Renal pelvis (tissue), 4 donors: ENCODE measurements around the gene RNF151. TPM values are rescaled to one million over a fixed set of nuclear protein-coding genes. Genes with fewer than 3 reads are reported as not detected.
"Not testable (repeated sequence)": the region's sequence is repeated elsewhere in the genome, so short reads cannot be mapped to it uniquely, and the experiment has no call there.

ENCODE experiments used
- DNase-seq: peaks from one replicate; pipeline ENCODE4 v3.0.0-alpha.2; 2013
- polyA plus RNA-seq, 3 donors: library from polyadenylated mRNA; unstranded; fragments of 120-200 nt; gene quantifications; one replicate each; pipeline ENCODE4 v1.2.1, GENCODE V29; 2013; ENCODE audit not compliant: insufficient read length in 3 of 3

RNF151 gene
- polyA plus RNA-seq, 3 donors, result not detected

GRCh38 chr16:1938316-1938715 is 28.3 kb upstream of the RNF151 start:
- DNase-seq, result no peak

DNA sequence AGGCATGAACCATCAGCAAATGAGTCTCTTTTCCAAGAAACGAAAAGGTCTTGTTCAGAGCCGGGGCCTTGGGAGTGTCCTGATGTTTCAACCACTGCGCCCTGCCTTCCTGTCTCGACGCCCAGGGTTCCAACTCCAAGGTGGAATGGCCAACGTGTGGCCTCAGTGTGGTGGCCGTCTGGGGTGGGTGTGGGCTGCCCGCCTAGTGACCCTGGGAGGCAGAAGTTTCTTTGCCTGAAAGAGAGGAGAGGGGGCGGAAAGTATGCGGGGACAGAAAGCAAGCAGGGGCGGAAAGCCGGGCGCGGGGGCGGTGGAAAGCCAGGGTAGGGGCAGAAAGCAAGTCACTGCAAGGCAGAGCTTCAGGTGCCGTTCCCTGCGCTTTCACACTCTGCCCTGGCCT is 27.7 kb upstream of the RNF151 start:
- no peak for DNase-seq

DNA sequence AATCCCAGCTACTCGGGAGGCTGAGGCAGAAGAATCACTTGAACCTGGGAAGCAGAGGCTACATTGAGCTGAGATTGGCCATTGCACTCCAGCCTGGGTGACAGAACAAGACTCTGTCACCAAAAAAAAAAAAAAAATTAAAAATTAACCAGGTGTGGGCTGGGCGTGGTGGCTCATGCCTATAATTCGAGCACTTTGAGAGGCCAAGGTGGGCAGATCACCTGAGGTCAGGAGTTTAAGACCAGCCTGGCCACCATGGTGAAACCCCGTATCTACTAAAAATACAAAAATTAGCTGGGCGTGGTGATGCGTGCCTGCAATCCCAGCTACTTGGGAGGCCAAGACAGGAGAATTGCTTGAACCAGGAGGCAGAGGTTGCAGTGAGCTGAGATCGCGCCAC is 26.8 kb upstream of the RNF151 start:
- DNase-seq, result not testable (repeated sequence)

DNA sequence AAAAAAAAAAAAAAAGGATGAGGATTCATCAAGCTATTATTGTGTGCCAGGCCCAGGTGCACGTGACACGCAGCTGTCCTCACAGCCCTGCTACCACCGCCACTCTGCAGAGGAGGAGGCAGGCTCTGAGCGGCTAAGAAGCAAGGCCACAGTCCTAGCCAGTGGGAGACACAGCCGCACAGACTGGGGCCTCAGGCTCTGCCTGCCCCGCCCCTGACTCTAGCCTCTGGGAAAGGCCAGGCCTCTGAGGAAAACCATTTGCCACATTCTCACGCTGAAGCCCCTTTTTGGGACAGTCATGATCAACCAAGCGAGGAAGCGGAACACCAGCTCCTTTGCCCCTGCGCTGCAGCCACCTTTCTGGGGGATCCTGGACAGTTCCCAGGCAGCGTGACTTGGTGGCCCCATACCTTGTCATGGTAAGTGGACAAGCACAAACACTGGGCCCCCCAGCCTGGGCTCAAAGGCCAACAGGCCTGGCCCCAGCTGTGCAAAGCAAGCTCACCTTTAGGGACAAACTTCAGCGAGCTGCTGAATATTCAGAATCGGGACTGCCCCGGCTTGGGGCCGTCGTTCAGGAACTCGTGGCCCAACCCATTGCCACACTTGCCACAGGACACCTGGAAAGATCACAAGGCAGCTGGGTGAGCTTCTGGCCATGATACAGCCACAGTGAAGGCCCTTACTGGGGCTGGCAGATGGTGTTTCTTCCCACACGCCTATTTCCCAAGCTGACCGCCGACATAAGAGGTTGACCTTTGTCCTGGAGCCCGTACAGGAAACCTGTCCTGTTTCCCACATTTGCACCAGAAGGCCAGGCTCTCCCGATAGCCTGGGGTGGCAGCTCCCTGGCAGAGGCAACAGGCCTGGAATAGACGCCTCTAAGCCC is 26.1 kb upstream of the RNF151 start:
- no peak for DNase-seq

DNA sequence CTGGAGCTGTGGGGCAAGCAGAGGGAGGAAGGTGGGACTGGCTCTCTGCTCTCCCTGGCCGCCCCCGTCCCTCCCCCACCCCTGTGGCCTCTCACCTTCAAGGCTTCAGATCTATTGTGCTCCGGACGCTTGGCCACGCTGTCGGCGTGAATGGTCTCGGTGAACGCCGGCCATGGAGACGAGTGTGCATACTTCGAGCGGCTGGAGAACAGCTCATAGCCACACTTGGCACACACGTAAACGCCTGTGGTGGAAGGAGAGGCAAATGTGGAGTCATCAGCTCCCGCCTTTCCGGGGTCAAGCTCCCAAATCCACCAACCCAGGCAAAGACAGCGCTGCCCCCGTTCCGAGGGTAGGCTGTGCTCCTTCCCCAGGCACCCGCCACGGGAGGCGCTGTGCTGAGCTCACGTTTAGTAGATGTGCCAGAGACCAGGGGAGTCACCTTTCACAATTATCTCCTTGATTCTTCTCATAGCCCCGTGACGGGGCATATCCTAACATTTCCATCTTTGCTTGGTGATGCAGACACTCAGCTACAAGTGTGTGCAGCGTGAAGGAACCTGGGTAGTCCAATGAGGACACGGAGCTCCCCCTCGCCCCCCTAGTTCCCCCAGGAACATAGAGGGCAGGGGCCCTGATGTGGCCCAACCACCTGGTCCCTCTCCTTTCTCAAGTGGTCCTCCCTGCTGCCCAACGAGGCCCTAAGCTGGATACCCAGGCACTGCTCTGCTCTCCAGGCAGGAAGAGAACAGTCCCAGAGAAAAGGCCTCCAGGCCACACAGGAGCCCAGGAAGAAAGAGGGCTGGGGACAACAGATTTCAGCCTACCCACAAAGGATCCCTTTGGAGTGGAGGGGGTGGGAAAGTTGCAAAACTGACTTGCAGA is 25.3 kb upstream of the RNF151 start:
- DNase-seq, result no peak

DNA sequence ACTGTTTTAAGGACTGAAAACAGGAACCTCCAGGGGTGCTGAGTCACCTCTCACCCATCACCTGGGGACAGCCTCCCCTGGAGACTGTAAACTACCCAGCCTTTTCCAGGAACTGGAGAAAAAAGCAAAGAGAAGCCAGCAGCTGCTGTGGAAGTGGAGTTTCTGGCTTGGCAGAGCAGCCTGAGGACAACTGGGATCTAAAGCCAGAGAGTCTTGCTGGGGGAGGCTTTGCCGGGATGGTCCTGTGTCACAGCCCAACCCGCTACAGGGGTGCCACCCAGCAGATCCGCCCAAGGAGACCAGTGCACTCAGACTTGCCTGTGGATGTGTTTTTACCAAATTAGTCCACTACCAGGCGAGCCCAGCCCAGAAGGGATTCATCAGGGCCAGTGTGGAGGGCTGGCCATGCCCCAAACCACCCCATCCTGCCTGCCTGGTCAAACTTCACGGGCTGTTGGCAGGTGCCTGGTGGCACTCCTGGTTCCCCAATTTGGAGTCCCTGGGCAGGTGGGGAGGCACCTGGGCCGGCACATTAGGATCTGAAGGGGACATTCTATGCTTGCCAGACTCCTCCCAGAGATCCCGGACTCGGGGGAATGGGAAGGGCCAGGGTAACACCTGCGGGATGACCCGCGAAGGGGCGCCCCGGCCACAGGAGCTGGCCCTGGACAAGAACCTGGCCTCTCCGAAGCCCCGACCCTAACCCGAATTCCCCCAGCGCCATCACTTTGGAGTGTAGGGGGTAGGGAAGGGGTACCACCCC is 24.4 kb upstream of the RNF151 start:
- DNase-seq, result no peak

DNA sequence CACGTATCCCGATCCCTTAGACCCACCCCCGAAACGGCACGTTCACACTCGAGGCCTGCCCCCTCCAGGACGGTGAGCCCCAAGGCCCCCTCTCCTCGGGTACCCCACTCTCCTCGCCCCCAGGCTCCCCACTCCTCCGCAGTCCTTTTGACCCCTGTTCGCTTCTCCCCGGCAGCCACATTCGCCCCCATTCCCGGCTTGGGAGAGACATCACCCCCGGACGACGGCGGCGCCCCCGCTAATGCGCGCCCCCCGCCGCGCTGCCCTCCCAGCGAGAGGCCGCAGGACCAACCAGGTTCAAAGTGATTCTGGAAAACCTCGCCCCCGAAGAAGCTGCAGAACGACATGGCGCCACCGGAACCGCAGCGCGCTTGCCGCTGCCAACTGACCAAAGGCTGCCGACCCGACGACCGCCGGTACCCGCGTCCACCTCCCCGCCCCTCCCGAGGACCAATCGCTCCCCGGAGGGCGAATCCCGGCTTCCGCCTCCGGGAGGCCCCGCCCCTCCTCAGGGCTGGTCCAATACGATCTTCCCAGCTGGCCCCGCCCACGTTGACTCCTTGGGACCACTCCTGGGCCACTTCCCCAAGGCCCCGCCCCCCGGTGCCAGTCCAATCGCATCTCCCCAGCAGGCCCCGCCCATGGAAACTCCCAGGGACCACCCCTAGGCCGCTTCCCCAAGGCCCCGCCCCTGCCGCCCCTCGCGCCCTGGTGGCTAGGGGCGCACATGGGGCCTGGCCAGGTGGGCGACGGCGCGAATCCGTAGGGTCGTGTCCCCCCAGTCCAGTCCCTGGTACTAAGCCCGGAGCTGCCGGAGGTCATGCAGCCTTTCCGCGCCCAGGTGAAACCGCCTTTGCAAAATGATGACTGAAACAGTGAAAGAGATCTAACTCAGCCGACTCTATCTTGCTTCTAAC is 23.6 kb upstream of the RNF151 start, which contains the start of gene MSRB1:
Gene MSRB1 (minus strand): TSS at position 390 of the 917 bp plus-strand sequence. CDS start 43 bp downstream, at position 347.
- peak; percentile 100 for DNase-seq

- no peak for DNase-seq
These were observed 21.9 kb upstream of the RNF151 start for GRCh38 chr16:1944612-1945199.

- no peak for DNase-seq
These were observed 20.9 kb upstream of the RNF151 start for GRCh38 chr16:1945559-1946391.

- DNase-seq, result no peak
These were observed 19.9 kb upstream of the RNF151 start for GRCh38 chr16:1946495-1947368.

- no peak for DNase-seq
These were observed 19.3 kb upstream of the RNF151 start for GRCh38 chr16:1947369-1947670.

DNA sequence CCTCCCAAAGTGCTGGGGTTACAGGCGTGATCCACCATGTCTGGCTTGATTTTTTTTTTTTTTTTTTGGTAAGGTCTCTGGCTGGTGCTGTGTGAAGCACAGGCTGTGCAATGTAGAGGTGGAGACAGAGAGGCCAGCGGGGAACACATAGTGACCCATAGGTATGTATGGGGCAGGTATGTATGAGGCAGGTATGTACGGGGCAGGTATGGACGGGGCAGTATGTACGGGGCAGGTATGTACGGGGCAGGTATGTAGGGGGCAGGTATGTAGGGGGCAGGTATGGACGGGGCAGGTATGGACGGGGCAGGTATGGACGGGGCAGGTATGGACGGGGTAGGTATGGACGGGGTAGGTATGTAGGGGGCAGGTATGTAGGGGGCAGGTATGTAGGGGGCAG is 17.1 kb upstream of the RNF151 start:
- no peak for DNase-seq

- no peak for DNase-seq
These were observed 16.6 kb upstream of the RNF151 start for GRCh38 chr16:1950047-1950446.

DNA sequence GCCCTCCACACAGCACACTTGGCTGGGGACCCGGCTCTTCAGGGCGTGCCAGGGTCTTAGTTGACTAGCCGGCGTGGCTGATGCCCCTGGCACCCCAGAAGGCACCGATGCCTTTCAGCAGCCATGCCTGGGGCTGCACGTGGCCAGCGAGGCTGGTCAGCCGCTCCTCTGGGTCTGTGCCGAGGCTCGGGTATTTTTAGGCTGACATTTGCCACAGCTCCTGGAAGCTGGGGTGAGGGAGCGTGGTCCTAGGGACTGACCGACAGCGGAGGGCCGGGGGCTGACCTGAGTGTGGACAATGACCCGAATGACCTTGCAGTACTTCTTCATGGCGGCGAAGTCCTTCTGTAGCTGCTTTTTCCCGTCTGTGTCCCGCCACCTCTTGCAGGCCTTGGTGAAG is 16.1 kb upstream of the RNF151 start:
- DNase-seq, result no peak

GRCh38 chr16:1953734-1954133 is 12.9 kb upstream of the RNF151 start:
- no peak for DNase-seq

GRCh38 chr16:1957434-1958142 is 9.1 kb upstream of the RNF151 start:
- DNase-seq, result not testable (repeated sequence)

- DNase-seq, result not testable (repeated sequence)
These were observed 8.5 kb upstream of the RNF151 start for GRCh38 chr16:1958143-1958491.

DNA sequence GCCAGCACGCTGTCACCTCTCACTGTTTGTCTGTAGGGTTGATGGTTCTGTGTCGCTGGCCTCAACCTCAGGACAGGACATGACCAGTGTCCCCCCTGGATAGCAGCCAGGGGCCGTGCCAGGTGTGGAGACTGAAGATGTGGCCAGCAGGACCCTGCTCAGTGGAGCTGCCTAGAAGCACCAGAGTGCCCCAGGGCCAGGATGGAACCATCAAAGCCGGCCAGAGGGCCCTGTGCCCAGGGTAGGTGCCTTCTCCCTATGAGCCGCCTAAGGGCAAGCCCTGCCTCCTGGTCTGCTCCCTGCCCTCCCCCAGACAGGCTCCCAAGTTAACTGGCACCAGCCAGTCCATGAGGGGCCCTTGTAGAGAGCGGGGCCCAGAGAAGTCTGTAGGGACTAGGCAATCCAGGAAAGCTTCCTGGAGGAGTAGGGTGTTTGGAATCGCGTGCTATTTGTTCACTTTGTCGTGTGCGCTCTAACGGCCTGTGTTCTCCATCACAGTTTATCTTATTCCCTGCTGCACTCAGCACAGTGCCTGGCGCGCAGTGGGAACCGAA is 7.9 kb upstream of the RNF151 start:
- DNase-seq, result no peak
